ENCODE measurements around the gene LHPP. TPM values are rescaled to one million over a fixed set of nuclear protein-coding genes. Genes with fewer than 3 reads are reported as not detected.

The LHPP gene
- total and polyA plus RNA-seq, 2 donors (not counting 1 experiment from before 2014, with no cell fraction given): 10.2 to 15.6 TPM

DNA sequence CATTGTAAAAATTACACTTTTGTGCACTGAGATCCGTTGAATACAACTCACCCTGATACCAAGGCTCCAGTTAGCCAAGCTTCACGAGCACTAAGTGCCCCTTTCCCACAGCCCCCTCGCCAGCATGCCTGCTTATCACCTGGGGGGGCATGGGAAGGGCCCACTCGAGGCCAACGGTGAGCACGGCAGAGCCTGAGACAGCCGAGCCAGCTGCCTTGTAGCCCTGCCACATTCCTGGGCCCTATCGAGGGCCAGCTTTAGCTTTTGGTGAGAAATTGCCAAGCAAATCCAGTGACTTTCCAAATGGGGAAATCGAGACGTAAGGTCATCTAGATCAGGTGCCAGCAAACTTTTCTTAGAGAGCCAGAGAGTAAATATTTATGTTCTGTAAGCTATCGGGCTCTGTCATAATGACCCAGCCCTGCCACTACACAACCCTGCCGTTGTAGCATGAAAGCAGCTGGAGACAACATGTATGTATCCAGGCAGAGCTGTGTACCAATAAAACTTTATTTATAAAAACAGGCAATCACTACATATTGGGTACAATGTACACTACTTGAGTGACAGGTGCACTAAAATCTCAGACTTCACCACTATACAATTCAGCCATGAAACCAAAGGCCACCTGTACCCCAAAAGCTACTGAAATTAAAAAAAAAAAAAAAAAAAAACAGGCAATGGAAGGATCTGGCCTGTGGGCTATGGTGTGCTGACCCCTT lies 198.9 kb downstream of the LHPP start:
- H3K36me3 ChIP-seq (ENCODE audit: control insufficient read depth, insufficient read depth, low read length): no peaks in the 10 kb centered on the region
- H3K27ac ChIP-seq (ENCODE audit: insufficient read depth, low read length): no peak overlapping the region
- TF ChIP-seq EZH2 (IDR thresholded peaks at IDR 0.05; ENCODE audit: low read length, missing control alignments) (no peak), CTCF (conservative IDR thresholded peaks at IDR 0.05 in 1 of 2, IDR thresholded peaks at IDR 0.05 in 1 of 2; ENCODE audit: low read depth in 1 of 2, low read length in 2 of 2) (no peak)
- no peaks in the 10 kb centered on the region for H3K4me1 ChIP-seq (ENCODE audit: control insufficient read depth, extremely low read depth, insufficient read depth, low read length)
- H3K27me3 ChIP-seq (ENCODE audit: control insufficient read depth, insufficient read depth, low read length): no peaks in the 10 kb centered on the region
- H3K9me3 ChIP-seq (ENCODE audit: control insufficient read depth, insufficient read depth, low read depth, low read length): no peaks in the 10 kb centered on the region
- H4K20me1 ChIP-seq (ENCODE audit: control insufficient read depth, extremely low read depth, insufficient read depth, low read length): peaks cover 2% of the 10 kb centered on the region
- no peak overlapping the region for H3K9ac ChIP-seq (ENCODE audit: insufficient read depth, low read length)
- H3K4me3 ChIP-seq (replicated peaks in 1 of 4; ENCODE audit: control extremely low read depth in 1 of 4, insufficient read depth in 1 of 4, low read depth in 3 of 4, low read length in 4 of 4): no peak overlapping the region
- H3K79me2 ChIP-seq (ENCODE audit: control insufficient read depth, insufficient read depth, low read length): no peaks in the 10 kb centered on the region
- no peak overlapping the region for H3K4me2 ChIP-seq (ENCODE audit: extremely low read depth, insufficient read depth, low read length)
- DNase-seq (ENCODE audit: low read depth in 2 of 2): no peak
- no peak overlapping the region for H2AFZ ChIP-seq (ENCODE audit: low read length)

GRCh38 chr10:124661660-124662180 lies 200.1 kb downstream of the LHPP start:
- H3K36me3 ChIP-seq (ENCODE audit: control insufficient read depth, insufficient read depth, low read length): no peaks in the 10 kb centered on the region

DNA sequence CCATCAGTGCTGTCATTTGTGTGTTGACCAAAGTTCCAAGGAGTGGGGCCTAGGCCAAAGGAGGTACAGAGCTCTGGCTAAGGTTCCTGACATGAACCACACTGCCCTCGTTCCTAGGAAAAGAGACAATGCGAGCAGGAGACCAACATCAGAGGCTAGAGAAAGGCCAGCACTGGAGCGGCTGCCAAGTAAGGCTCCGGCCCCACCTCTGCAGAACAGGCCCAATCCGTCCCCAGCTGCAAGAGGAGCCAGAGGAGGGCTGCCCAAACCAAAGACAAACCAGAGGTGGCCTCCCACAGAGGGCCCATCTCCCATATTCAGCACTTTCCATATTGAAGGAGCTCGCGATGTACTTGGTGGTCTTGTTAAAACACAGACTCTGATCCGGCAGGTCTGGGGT lies 201.6 kb downstream of the LHPP start:
- Histone ChIP-seq H3K79me2 (ENCODE audit: control insufficient read depth, insufficient read depth, low read length) (no peaks in the 10 kb centered on the region), H3K9me3 (ENCODE audit: control insufficient read depth, insufficient read depth, low read depth, low read length) (no peaks in the 10 kb centered on the region), H3K27me3 (ENCODE audit: control insufficient read depth, insufficient read depth, low read length) (no peaks in the 10 kb centered on the region), H2AFZ (ENCODE audit: low read length) (no peak overlapping the region), H3K4me3 (replicated peaks in 1 of 4; ENCODE audit: control extremely low read depth in 1 of 4, insufficient read depth in 1 of 4, low read depth in 3 of 4, low read length in 4 of 4) (no peak overlapping the region), H3K4me2 (ENCODE audit: extremely low read depth, insufficient read depth, low read length) (no peak overlapping the region), H3K4me1 (ENCODE audit: control insufficient read depth, extremely low read depth, insufficient read depth, low read length) (no peaks in the 10 kb centered on the region), H3K9ac (ENCODE audit: insufficient read depth, low read length) (no peak overlapping the region), H3K27ac (ENCODE audit: insufficient read depth, low read length) (no peak overlapping the region), H3K36me3 (ENCODE audit: control insufficient read depth, insufficient read depth, low read length) (no peaks in the 10 kb centered on the region), H4K20me1 (ENCODE audit: control insufficient read depth, extremely low read depth, insufficient read depth, low read length) (no peaks in the 10 kb centered on the region)
- TF ChIP-seq CTCF (conservative IDR thresholded peaks at IDR 0.05 in 1 of 2, IDR thresholded peaks at IDR 0.05 in 1 of 2; ENCODE audit: low read depth in 1 of 2, low read length in 2 of 2) (no peak), EZH2 (IDR thresholded peaks at IDR 0.05; ENCODE audit: low read length, missing control alignments) (no peak)
- DNase-seq (ENCODE audit: low read depth in 2 of 2): no peak

More at GRCh38 chr10:124661660-124662180, 200.1 kb downstream of the LHPP start:
- Histone ChIP-seq H3K79me2 (ENCODE audit: control insufficient read depth, insufficient read depth, low read length) (no peaks in the 10 kb centered on the region), H3K9ac (ENCODE audit: insufficient read depth, low read length) (no peak overlapping the region), H3K27me3 (ENCODE audit: control insufficient read depth, insufficient read depth, low read length) (no peaks in the 10 kb centered on the region), H3K9me3 (ENCODE audit: control insufficient read depth, insufficient read depth, low read depth, low read length) (no peaks in the 10 kb centered on the region), H4K20me1 (ENCODE audit: control insufficient read depth, extremely low read depth, insufficient read depth, low read length) (peaks cover 2% of the 10 kb centered on the region), H3K4me1 (ENCODE audit: control insufficient read depth, extremely low read depth, insufficient read depth, low read length) (no peaks in the 10 kb centered on the region), H3K4me2 (ENCODE audit: extremely low read depth, insufficient read depth, low read length) (no peak overlapping the region), H3K4me3 (replicated peaks in 1 of 4; ENCODE audit: control extremely low read depth in 1 of 4, insufficient read depth in 1 of 4, low read depth in 3 of 4, low read length in 4 of 4) (no peak overlapping the region), H3K27ac (ENCODE audit: insufficient read depth, low read length) (no peak overlapping the region), H2AFZ (ENCODE audit: low read length) (no peak overlapping the region)
- no peak for TF ChIP-seq CTCF (conservative IDR thresholded peaks at IDR 0.05 in 1 of 2, IDR thresholded peaks at IDR 0.05 in 1 of 2; ENCODE audit: low read depth in 1 of 2, low read length in 2 of 2)
- TF ChIP-seq EZH2 (IDR thresholded peaks at IDR 0.05; ENCODE audit: low read length, missing control alignments): no peak
- DNase-seq (ENCODE audit: low read depth in 2 of 2): no peak

Other genes with a start within 250 kb of the LHPP start
- gene OAT, start 42.9 kb upstream of the LHPP start, total RNA-seq: 125 and 147 TPM in 2 replicates
- 195 and 227 TPM in 2 replicates for gene OAT, start 42.9 kb upstream of the LHPP start, polyA plus RNA-seq
- gene NKX1-2, start 11.8 kb upstream of the LHPP start, total RNA-seq: not detected in 2 replicates
- gene NKX1-2, start 11.8 kb upstream of the LHPP start, polyA plus RNA-seq: not detected in 2 replicates